Measurements from ENCODE around the gene BRD3.

Gene BRD3

GRCh38 chr9:134049772-134050588 lies 17.8 kb downstream of the BRD3 start:
- Histone ChIP-seq H3K9ac (ENCODE audit: low read length) (no peak overlapping the region), H3K9me3 (ENCODE audit: insufficient read depth, low read length) (no peaks in the 10 kb centered on the region), H3K36me3 (replicated peaks; ENCODE audit: low read depth, low read length) (peaks cover 6% of the 10 kb centered on the region), H3K27me3 (ENCODE audit: low read depth, low read length) (no peaks in the 10 kb centered on the region), H2AFZ (ENCODE audit: low read depth, low read length) (no peak overlapping the region), H3K4me2 (ENCODE audit: low read length) (no peak overlapping the region), H3K4me1 (ENCODE audit: low read length) (no peaks in the 10 kb centered on the region), H3K4me3 (ENCODE audit: low read length) (no peak overlapping the region), H3K79me2 (ENCODE audit: low read length) (no peaks in the 10 kb centered on the region), H3K27ac (ENCODE audit: low read length) (no peak overlapping the region), H4K20me1 (ENCODE audit: insufficient read depth, low read length) (peaks cover 21% of the 10 kb centered on the region)
- TF ChIP-seq EZH2phosphoT487 (IDR thresholded peaks at IDR 0.05; ENCODE audit: low read depth) (no peak), CTCF (IDR thresholded peaks at IDR 0.05; ENCODE audit: low read depth, low read length) (no peak)

- H3K4me1 ChIP-seq (ENCODE audit: low read length), result no peaks in the 10 kb centered on the region
- H3K4me3 ChIP-seq (ENCODE audit: low read length), result no peak overlapping the region
- no peak overlapping the region for H3K9ac ChIP-seq (ENCODE audit: low read length)
- no peak for TF ChIP-seq CTCF (IDR thresholded peaks at IDR 0.05; ENCODE audit: low read depth, low read length)
- no peak for TF ChIP-seq EZH2phosphoT487 (IDR thresholded peaks at IDR 0.05; ENCODE audit: low read depth)
- no peaks in the 10 kb centered on the region for H3K27me3 ChIP-seq (ENCODE audit: low read depth, low read length)
- peaks cover 13% of the 10 kb centered on the region; the same call in 1 of the 2 replicates for H4K20me1 ChIP-seq (ENCODE audit: insufficient read depth, low read length)
- H3K4me2 ChIP-seq (ENCODE audit: low read length), result no peak overlapping the region
- H3K36me3 ChIP-seq (replicated peaks; ENCODE audit: low read depth, low read length), result peaks cover 6% of the 10 kb centered on the region
- H3K27ac ChIP-seq (ENCODE audit: low read length), result no peak overlapping the region
- H3K9me3 ChIP-seq (ENCODE audit: insufficient read depth, low read length), result no peaks in the 10 kb centered on the region
- no peaks in the 10 kb centered on the region for H3K79me2 ChIP-seq (ENCODE audit: low read length)
- H2AFZ ChIP-seq (ENCODE audit: low read depth, low read length), result no peak overlapping the region
Measured at GRCh38 chr9:134049236-134049635, 18.6 kb downstream of the BRD3 start.

- Histone ChIP-seq H3K79me2 (ENCODE audit: low read length) (no peaks in the 10 kb centered on the region), H3K36me3 (replicated peaks; ENCODE audit: low read depth, low read length) (peaks cover 6% of the 10 kb centered on the region), H4K20me1 (ENCODE audit: insufficient read depth, low read length) (peaks cover 7% of the 10 kb centered on the region; the same call in 1 of the 2 replicates)
Measured at GRCh38 chr9:134048582-134048968, 19.3 kb downstream of the BRD3 start.

More at GRCh38 chr9:134048582-134048968, 19.3 kb downstream of the BRD3 start:
- Histone ChIP-seq H3K27me3 (ENCODE audit: low read depth, low read length) (no peaks in the 10 kb centered on the region), H3K9me3 (ENCODE audit: insufficient read depth, low read length) (no peaks in the 10 kb centered on the region), H3K4me3 (ENCODE audit: low read length) (no peak overlapping the region), H3K4me1 (ENCODE audit: low read length) (no peaks in the 10 kb centered on the region), H2AFZ (ENCODE audit: low read depth, low read length) (no peak overlapping the region), H3K4me2 (ENCODE audit: low read length) (no peak overlapping the region), H3K9ac (ENCODE audit: low read length) (no peak overlapping the region), H3K27ac (ENCODE audit: low read length) (no peak overlapping the region)
- TF ChIP-seq EZH2phosphoT487 (IDR thresholded peaks at IDR 0.05; ENCODE audit: low read depth) (no peak), CTCF (IDR thresholded peaks at IDR 0.05; ENCODE audit: low read depth, low read length) (no peak)
